ENCODE data around the gene LONP2.
"Not testable (repeated sequence)": the region's sequence is repeated elsewhere in the genome, so short reads cannot be mapped to it uniquely, and the experiment has no call there.

LONP2 gene

DNA sequence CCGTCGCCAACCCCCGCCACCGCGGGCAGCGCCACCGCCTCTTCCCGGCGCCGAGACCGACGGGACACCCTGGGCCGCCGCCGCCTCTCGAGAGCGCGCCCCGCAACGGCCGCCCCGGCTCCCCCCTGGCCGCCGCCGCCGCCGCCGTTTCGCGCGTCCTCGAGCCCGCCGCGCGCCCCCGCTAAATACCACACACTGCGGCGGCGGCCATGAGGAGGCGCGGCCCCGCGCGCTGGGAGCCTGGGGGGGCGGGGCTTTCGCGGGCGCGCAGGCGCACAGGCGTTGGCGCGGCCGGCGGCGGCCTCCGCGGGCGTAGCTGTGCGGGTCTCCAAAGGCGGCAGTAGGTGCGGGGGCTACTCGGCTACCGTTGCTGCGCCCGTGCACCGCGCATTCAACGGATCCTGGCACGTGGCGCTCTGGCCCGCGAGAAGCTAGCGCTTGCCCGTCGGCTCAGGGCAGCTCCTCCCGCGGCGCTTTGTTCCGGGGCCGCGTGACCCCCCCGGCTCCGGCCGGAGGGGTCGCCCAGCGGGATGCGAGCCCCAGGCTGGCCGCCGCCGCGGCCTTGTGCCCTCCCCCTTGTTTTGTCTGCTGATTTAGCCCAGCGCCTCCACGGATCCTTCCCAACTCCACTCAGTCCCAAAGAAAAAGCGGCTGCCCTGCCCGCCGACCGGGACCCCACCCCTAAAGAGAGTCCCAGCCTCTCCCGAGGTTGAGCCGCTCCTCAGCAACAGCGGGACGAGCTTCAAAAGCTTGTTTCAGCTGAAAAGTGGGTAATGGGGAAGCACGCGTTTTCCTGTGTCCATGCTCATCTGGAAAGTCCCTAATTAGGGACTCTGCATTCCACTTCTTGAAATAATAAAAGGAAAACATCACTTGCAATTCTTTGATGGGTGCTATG lies 141.4 kb downstream of the LONP2 start, which contains the start of gene SIAH1:
Gene SIAH1 (minus strand): TSS at position 161 of the 898 bp plus-strand sequence. CDS start 22,985 bp downstream, outside the sequence.
- DNase-seq (ENCODE audit: low spot score) = peak; percentile 97
- no peak for TF ChIP-seq CTCF (IDR thresholded peaks at IDR 0.05; ENCODE audit: extremely low read depth, insufficient read depth, missing control alignments)
- in situ Hi-C loops (cut with MboI; ENCODE audit: low pct_unique_long_range_greater_than_20kb, low sequenced_read_pairs, unreplicated experiment) = no loop called here

DNA sequence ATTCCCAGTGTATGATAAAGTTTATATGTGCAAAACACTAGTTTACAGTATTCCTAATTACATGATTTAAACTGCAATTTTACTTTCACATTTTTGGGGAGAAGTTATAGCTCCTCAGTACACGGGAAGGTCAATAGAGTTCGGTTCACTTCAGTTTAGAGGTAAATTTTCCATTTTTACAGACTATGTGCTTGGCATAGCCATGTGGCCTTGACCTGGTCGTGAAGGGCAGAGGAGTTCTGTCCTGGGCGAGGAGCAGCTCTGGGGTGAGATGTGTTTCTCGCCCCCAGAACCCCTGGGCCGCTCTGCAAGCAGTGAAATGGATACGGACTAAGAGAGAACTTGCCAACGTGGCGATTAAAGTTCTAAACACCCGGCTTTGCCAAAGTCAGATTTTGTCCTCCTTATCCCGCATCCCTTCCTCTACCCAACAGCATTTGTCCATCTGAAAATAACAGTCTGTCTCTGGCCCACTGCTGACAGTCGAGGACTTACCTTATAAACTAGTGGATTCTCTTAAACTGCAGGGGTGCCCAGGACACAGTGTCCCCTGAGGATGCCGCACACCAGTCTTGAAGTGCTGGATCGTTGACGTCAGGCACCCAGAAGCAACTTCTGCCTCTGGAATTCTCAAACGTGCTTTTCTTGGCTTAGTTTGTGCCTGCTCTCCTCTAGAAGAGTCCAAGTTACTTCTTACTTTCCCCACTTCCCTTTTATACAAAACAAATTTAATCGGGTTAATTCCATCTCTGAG lies 142.6 kb downstream of the LONP2 start:
- no peak for DNase-seq (ENCODE audit: low spot score)
- TF ChIP-seq CTCF (IDR thresholded peaks at IDR 0.05; ENCODE audit: extremely low read depth, insufficient read depth, missing control alignments) = no peak
- in situ Hi-C loops (cut with MboI; ENCODE audit: low pct_unique_long_range_greater_than_20kb, low sequenced_read_pairs, unreplicated experiment) = no loop called here

DNA sequence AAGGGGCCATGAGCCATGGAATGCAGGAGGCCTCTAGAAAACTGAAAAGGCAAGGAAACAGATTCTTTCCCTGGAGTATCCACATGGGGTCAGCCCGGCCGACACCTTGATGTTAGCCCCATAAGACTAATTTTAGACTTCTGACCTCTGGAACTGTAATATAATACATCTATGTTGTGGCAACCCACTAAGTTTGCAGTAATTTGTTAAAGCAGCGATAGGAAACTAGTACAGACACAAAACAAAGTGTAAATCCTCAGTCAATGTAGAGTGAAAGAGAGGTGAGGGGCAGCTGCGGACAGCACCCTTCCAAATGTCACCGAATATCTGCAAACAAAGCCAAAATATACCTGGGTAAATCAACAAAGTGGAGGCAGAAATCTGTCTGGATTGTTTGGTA lies 148.3 kb downstream of the LONP2 start:
- in situ Hi-C loops (cut with MboI; ENCODE audit: low pct_unique_long_range_greater_than_20kb, low sequenced_read_pairs, unreplicated experiment) = no loop called here
- DNase-seq (ENCODE audit: low spot score) = no peak
- TF ChIP-seq CTCF (IDR thresholded peaks at IDR 0.05; ENCODE audit: extremely low read depth, insufficient read depth, missing control alignments) = no peak

DNA sequence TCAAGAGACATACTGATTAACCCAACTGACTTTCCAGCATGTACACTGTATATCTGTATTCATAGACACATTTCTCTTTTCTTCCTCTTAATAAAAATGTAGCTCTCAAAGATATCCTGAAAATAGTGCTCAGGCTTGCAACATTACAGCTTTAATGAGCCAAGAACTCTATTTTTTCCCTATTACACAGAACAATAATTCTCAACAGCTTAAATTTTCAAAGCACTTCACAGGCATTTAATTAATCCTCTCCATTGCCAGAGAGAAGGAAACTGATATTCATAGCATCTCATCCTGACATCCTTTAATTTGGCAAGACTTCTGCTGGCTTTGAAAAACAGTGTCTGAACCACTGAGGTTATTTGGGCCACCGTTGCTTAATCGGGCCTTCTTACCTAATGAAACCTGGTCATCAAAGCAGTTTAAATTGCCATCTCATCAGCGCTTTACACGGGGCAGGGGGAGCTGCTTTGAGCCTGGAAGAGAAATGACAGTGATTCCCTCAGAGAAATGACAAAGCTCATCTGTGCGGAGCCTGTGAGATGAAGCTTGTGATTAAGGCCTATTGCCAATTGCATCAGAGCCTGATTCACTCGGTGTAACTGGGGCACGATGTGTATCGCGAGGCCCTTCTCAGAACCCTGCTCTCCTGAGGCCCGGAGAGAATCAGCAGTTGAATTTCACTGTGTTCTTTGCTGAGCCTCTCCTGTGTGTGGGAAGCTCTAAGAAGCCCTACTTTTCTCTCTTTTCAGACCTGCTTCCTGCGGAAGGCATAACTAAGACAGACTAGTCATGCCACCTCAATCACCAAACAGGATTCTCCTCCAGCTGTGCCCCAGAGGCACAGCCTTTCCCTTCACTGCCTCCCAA lies 149.6 kb downstream of the LONP2 start:
- no peak for TF ChIP-seq CTCF (IDR thresholded peaks at IDR 0.05; ENCODE audit: extremely low read depth, insufficient read depth, missing control alignments)
- in situ Hi-C loops (cut with MboI; ENCODE audit: low pct_unique_long_range_greater_than_20kb, low sequenced_read_pairs, unreplicated experiment) = no loop called here
- DNase-seq (ENCODE audit: low spot score) = no peak

- no peak for TF ChIP-seq CTCF (IDR thresholded peaks at IDR 0.05; ENCODE audit: extremely low read depth, insufficient read depth, missing control alignments)
- no peak for DNase-seq (ENCODE audit: low spot score)
- in situ Hi-C loops (cut with MboI; ENCODE audit: low pct_unique_long_range_greater_than_20kb, low sequenced_read_pairs, unreplicated experiment) = no loop called here
Observed at GRCh38 chr16:48394355-48394703, 150.2 kb downstream of the LONP2 start.

DNA sequence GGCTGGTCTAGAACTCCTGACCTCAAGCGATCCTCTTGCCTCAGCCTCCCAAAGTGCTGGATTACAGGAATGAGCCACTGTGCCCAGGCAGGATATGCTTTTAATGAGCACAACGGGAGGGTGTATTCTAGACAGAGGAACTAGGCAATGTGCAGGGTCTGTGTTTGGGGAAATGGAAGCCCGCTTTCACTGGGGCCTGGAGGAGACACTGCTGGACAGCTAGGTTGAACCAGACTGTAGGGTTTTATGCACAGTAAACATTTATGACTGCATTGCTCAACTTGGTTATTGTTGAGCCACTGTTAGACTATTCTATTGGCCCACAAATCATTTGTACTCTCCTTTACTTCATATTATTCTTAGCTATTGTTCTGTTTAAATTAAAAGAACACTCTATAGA lies 151.3 kb downstream of the LONP2 start:
- TF ChIP-seq CTCF (IDR thresholded peaks at IDR 0.05; ENCODE audit: extremely low read depth, insufficient read depth, missing control alignments) = no peak

DNA sequence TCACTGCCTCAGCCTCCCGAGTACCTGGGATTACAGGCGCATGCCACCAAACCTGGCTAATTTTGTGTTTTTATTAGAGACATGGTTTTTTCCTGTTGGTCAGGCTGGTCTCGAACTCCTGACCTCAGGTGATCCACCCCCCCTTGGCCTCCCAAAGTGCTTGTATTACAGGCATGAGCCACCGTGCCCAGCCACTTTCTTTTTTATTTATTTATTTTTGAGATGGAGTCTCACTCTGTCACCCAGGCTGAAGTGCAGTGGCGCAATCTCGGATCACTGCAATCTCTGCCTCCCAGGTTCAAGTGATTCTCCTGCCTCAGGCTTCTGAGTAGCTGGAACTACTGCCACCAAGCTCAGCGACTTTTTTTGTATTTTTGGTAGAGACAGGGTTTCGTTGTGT lies 158.4 kb downstream of the LONP2 start:
- DNase-seq (ENCODE audit: low spot score); in situ Hi-C loops (cut with MboI; ENCODE audit: low pct_unique_long_range_greater_than_20kb, low sequenced_read_pairs, unreplicated experiment): not testable (repeated sequence)

More for the DNA sequence above, 151.3 kb downstream of the LONP2 start:
- DNase-seq (ENCODE audit: low spot score) = no peak
- in situ Hi-C loops (cut with MboI; ENCODE audit: low pct_unique_long_range_greater_than_20kb, low sequenced_read_pairs, unreplicated experiment) = no loop called here
